WTC11 (cell line): ENCODE data around the gene ISG20. TPM values are rescaled to one million over a fixed set of nuclear protein-coding genes. Genes with fewer than 3 reads are reported as not detected.

Source experiments
- ATAC-seq: fragments of 200-7000 bp; cut with Tn5 transposase; 2 replicates; pipeline ENCODE4 v1.10.0; 2021; ENCODE audit warnings: mild to moderate bottlenecking, moderate library complexity
- CTCF ChIA-PET: fragments of 300-600 bp; sonication (Branson Sonifier 250); formaldehyde crosslinking; loops from one replicate; lab custom pipeline; 2021; ENCODE audit warnings: antibody characterized with exemption; lab: Charles Lee
- POLR2A ChIA-PET: fragments of 350-600 bp; sonication (Branson Sonifier 250); formaldehyde crosslinking; loops from one replicate; lab custom pipeline; 2021; ENCODE audit warnings: antibody characterized with exemption; lab: Charles Lee
- DNase-seq: peaks from one replicate; pipeline ENCODE4 v3.0.0; 2021; ENCODE audit warnings: low spot score
- H3K27ac Mint-ChIP-seq: 2 replicates; pipeline ENCODE4 v1.8.0; 2021; ENCODE audit warnings: mixed read lengths
- H3K27me3 Mint-ChIP-seq: 2 replicates; pipeline ENCODE4 v1.8.0; 2021; ENCODE audit warnings: low read depth, mild to moderate bottlenecking, moderate library complexity, mixed read lengths
- H3K36me3 Mint-ChIP-seq: 2 replicates; pipeline ENCODE4 v1.8.0; 2021; ENCODE audit warnings: mixed read lengths
- H3K4me1 Mint-ChIP-seq: 2 replicates; pipeline ENCODE4 v1.8.0; 2022; ENCODE audit warnings: mixed read lengths
- H3K4me3 Mint-ChIP-seq: 2 replicates; pipeline ENCODE4 v1.8.0; 2021; ENCODE audit warnings: mild to moderate bottlenecking, moderate library complexity, mixed read lengths
- H3K9me3 Mint-ChIP-seq: 2 replicates; pipeline ENCODE4 v1.8.0; 2021; ENCODE audit warnings: mixed read lengths
- ARID4B ChIP-seq: sonication (generic); formaldehyde crosslinking; IDR thresholded peaks from 2 replicates; pipeline ENCODE4 v1.8.0; 2023; ENCODE audit warnings: missing genetic modification reagents, mild to moderate bottlenecking, borderline replicate concordance
- CREB1 ChIP-seq: sonication (generic); formaldehyde crosslinking; IDR thresholded peaks from 2 replicates; pipeline ENCODE4 v1.8.0; 2023; ENCODE audit warnings: mild to moderate bottlenecking, missing genetic modification reagents
- ERG ChIP-seq: fragments of 250-450 bp; sonication (Bioruptor Pico); IDR thresholded peaks from 2 replicates; pipeline ENCODE4 v1.8.0; 2021; ENCODE audit warnings: mild to moderate bottlenecking
- ETV6 ChIP-seq: sonication (generic); formaldehyde crosslinking; IDR thresholded peaks from 2 replicates; pipeline ENCODE4 v1.8.1; 2022; ENCODE audit warnings: mild to moderate bottlenecking, missing genetic modification reagents
- FOXK1 ChIP-seq: sonication (generic); formaldehyde crosslinking; IDR thresholded peaks from 2 replicates; pipeline ENCODE4 v1.8.0; 2022; ENCODE audit warnings: mild to moderate bottlenecking, moderate library complexity, missing genetic modification reagents
- OVOL2 ChIP-seq: fragments of 250-450 bp; sonication (Bioruptor Pico); IDR thresholded peaks from 2 replicates; pipeline ENCODE4 v1.9.0; 2021; ENCODE audit warnings: mild to moderate bottlenecking, borderline replicate concordance
- PRRX2 ChIP-seq: fragments of 250-450 bp; sonication (Bioruptor Pico); IDR thresholded peaks from 2 replicates; pipeline ENCODE4 v1.8.0; 2021; ENCODE audit warnings: mild to moderate bottlenecking
- RORB ChIP-seq: fragments of 250-450 bp; sonication (Bioruptor Pico); IDR thresholded peaks from 2 replicates; pipeline ENCODE4 v1.9.0; 2021; ENCODE audit warnings: mild to moderate bottlenecking
- SMAD4 ChIP-seq: sonication (generic); formaldehyde crosslinking; IDR thresholded peaks from 2 replicates; pipeline ENCODE4 v1.8.0; 2022; ENCODE audit warnings: mild to moderate bottlenecking, missing genetic modification reagents
- SP1 ChIP-seq: sonication (generic); formaldehyde crosslinking; conservative IDR thresholded peaks from 2 replicates; pipeline ENCODE4 v1.8.1; 2022; ENCODE audit warnings: missing genetic modification reagents
- STAT6 ChIP-seq: sonication (generic); formaldehyde crosslinking; conservative IDR thresholded peaks from 2 replicates; pipeline ENCODE4 v1.8.1; 2023; ENCODE audit warnings: mild to moderate bottlenecking, low read depth, missing genetic modification reagents, moderate library complexity
- TCF7 ChIP-seq: sonication (generic); formaldehyde crosslinking; IDR thresholded peaks from 2 replicates; pipeline ENCODE4 v1.8.0; 2022; ENCODE audit warnings: mild to moderate bottlenecking, low read depth, missing genetic modification reagents, moderate library complexity
- TEAD1 ChIP-seq: sonication (generic); formaldehyde crosslinking; IDR thresholded peaks from 2 replicates; pipeline ENCODE4 v1.8.0; 2022; ENCODE audit warnings: mild to moderate bottlenecking, missing genetic modification reagents
- ZNF232 ChIP-seq: sonication (generic); formaldehyde crosslinking; IDR thresholded peaks from 2 replicates; pipeline ENCODE4 v1.8.0; 2022; ENCODE audit warnings: mild to moderate bottlenecking, missing genetic modification reagents
- ZNF263 ChIP-seq: sonication (generic); formaldehyde crosslinking; IDR thresholded peaks from 2 replicates; pipeline ENCODE4 v1.8.1; 2022; ENCODE audit warnings: low read depth, mild to moderate bottlenecking, moderate library complexity, missing genetic modification reagents
- ZNF416 ChIP-seq: fragments of 250-450 bp; sonication (Bioruptor Pico); IDR thresholded peaks from 2 replicates; pipeline ENCODE4 v1.9.0; 2021; ENCODE audit warnings: mild to moderate bottlenecking, inconsistent platforms
- ZNF671 ChIP-seq: fragments of 250-450 bp; sonication (Bioruptor Pico); IDR thresholded peaks from 2 replicates; pipeline ENCODE4 v1.8.0; 2021; ENCODE audit warnings: mild to moderate bottlenecking
- total RNA-seq: library from RNA; stranded (reverse); gene quantifications from 3 replicates; pipeline ENCODE4 v1.2.3, GENCODE V29; 2021
- TF ChIP-seq, protein P1 (sequence below): sonication (generic); formaldehyde crosslinking; IDR thresholded peaks from 2 replicates; pipeline ENCODE4 v1.8.0; 2022; ENCODE audit warnings: mild to moderate bottlenecking, missing genetic modification reagents
- TF ChIP-seq, protein P2 (sequence below): sonication (generic); formaldehyde crosslinking; IDR thresholded peaks from 2 replicates; pipeline ENCODE4 v1.8.1; 2023; ENCODE audit warnings: mild to moderate bottlenecking, missing genetic modification reagents
- TF ChIP-seq, protein P3 (sequence below): fragments of 250-450 bp; sonication (Bioruptor Pico); conservative IDR thresholded peaks from 2 replicates; pipeline ENCODE4 v1.9.0; 2021; ENCODE audit warnings: mild to moderate bottlenecking

ISG20 gene
- total RNA-seq, 1 experiment from 2014 or later = 5.6 TPM

GRCh38 chr15:88650556-88650955 is 11.7 kb downstream of the ISG20 start:
- no peak overlapping the region for H3K4me3 Mint-ChIP-seq

GRCh38 chr15:88651136-88651732 is 12.4 kb downstream of the ISG20 start:
- H3K27ac Mint-ChIP-seq = peak overlapping the region; percentile 31; the same call in 1 of the 2 replicates
- H3K9me3 Mint-ChIP-seq = no peaks in the 10 kb centered on the region
- ATAC-seq (no peak), DNase-seq (no peak)
- TF ChIP-seq, protein P1, sequence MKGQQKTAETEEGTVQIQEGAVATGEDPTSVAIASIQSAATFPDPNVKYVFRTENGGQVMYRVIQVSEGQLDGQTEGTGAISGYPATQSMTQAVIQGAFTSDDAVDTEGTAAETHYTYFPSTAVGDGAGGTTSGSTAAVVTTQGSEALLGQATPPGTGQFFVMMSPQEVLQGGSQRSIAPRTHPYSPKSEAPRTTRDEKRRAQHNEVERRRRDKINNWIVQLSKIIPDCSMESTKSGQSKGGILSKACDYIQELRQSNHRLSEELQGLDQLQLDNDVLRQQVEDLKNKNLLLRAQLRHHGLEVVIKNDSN (CRISPR knock-in tag) = no peak
- TF ChIP-seq SP1 (CRISPR knock-in tag) (no peak), ZNF232 (CRISPR knock-in tag) (no peak), SMAD4 (no peak), ARID4B (CRISPR knock-in tag) (no peak), PRRX2 (CRISPR knock-in tag) (no peak), ERG (CRISPR knock-in tag) (no peak), CREB1 (CRISPR knock-in tag) (no peak)
- TF ChIP-seq, protein P2, sequence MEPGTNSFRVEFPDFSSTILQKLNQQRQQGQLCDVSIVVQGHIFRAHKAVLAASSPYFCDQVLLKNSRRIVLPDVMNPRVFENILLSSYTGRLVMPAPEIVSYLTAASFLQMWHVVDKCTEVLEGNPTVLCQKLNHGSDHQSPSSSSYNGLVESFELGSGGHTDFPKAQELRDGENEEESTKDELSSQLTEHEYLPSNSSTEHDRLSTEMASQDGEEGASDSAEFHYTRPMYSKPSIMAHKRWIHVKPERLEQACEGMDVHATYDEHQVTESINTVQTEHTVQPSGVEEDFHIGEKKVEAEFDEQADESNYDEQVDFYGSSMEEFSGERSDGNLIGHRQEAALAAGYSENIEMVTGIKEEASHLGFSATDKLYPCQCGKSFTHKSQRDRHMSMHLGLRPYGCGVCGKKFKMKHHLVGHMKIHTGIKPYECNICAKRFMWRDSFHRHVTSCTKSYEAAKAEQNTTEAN (CRISPR knock-in tag) = no peak
- POLR2A ChIA-PET = no interaction called here
- no peaks in the 10 kb centered on the region for H3K36me3 Mint-ChIP-seq
- CTCF ChIA-PET = no interaction called here
- H3K27me3 Mint-ChIP-seq = no peaks in the 10 kb centered on the region
- no peak overlapping the region for H3K4me3 Mint-ChIP-seq
- H3K4me1 Mint-ChIP-seq = peaks cover 18% of the 10 kb centered on the region

More at GRCh38 chr15:88650556-88650955, 11.7 kb downstream of the ISG20 start:
- no peaks in the 10 kb centered on the region for H3K36me3 Mint-ChIP-seq
- H3K9me3 Mint-ChIP-seq = no peaks in the 10 kb centered on the region
- TF ChIP-seq, protein P2 (CRISPR knock-in tag) = no peak
- TF ChIP-seq FOXK1 (CRISPR knock-in tag) (no peak), TCF7 (CRISPR knock-in tag) (no peak), ZNF671 (CRISPR knock-in tag) (no peak), OVOL2 (CRISPR knock-in tag) (no peak), CREB1 (CRISPR knock-in tag) (no peak), ZNF263 (CRISPR knock-in tag) (no peak), ETV6 (CRISPR knock-in tag) (no peak), TEAD1 (CRISPR knock-in tag) (no peak), ZNF416 (CRISPR knock-in tag) (no peak), STAT6 (CRISPR knock-in tag) (no peak), RORB (CRISPR knock-in tag) (no peak)
- TF ChIP-seq, protein P3, sequence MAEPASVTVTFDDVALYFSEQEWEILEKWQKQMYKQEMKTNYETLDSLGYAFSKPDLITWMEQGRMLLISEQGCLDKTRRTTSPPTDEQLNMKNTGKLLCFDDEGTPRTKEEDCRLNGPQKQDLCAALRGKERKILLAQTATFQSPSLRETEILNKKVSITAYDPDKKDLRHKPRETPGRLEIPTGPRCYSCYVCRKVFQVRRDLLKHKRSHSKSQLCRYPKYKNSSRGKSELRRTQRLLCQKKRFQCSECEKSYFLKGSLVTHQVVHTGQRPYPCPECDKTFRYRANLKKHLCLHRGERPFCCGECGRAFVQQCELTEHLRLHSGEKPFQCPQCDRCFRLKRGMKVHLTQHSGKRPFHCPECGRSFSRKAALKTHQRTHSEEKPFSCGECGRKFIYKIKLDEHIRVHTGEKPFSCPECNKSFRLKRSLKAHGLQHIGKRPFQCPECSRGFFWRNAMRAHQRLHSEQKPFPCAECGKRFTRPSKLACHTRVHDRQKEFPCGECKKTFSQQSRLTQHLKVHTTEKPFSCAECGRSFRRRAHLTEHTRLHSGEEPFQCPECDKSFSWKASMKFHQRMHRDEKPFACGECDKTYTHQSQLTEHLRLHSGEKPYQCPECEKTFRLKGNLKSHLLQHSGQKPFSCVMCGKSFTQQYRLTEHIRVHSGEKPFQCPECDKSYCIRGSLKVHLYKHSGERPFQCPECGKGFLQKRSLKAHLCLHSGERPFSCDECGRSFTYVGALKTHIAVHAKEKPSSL = no peak
- no peak overlapping the region for H3K27ac Mint-ChIP-seq
- peaks cover 18% of the 10 kb centered on the region for H3K4me1 Mint-ChIP-seq
- ATAC-seq (no peak), DNase-seq (no peak)
- ChIA-PET POLR2A (interaction anchor here (1.2 kb wide), 1 partner anchor 12 kb away, joined by 5 read pairs; the partner anchor contains the start of gene ISG20), CTCF (interaction anchor here (0.6 kb wide), 1 partner anchor 26 kb away, joined by 3 read pairs; no protein-coding TSS in a partner anchor)
- no peaks in the 10 kb centered on the region for H3K27me3 Mint-ChIP-seq
